GM18951 (cell line): ENCODE measurements around the gene ADIPOR2.

Experiments
- POLR2A ChIP-seq: IDR thresholded peaks from 4 replicates; pipeline ENCODE4 v1.6.1; 2011; ENCODE audit warnings: mild to moderate bottlenecking; ENCODE audit not compliant: insufficient read length, insufficient read depth; ENCODE audit errors: extremely low read depth
- in situ Hi-C: fragments of 300-500 bp; cut with MboI; formaldehyde crosslinking; loops from one replicate; pipeline ENCODE4 v1.12.0; 2022; ENCODE audit warnings: low sequenced_read_pairs, mixed read lengths, inconsistent platforms; ENCODE audit not compliant: unreplicated experiment

The ADIPOR2 gene

GRCh38 chr12:1655225-1655788 is 35.6 kb upstream of the ADIPOR2 start:
- no peak for TF ChIP-seq POLR2A
- in situ Hi-C loops: no loop called here

DNA sequence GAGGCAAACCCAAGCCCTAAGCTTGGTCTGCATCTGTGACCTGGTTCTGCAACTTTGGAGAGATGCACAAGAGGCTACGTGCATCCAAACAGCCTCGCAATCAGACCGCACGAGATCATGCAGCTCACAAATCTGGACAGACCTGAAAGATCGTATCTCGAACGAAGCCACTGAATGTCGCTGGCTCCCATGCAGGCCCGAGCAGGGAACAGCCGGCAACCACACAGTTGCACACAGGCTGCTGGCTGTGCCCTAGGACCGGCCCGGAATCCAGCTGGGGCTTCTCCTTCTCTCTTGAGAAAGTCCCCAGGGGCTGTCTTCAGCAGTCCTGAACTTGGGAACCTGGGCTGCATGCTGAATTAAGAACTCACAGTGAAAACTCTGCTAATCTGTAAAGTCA is 34.0 kb upstream of the ADIPOR2 start:
- TF ChIP-seq POLR2A: no peak
- in situ Hi-C loops: no loop called here

- in situ Hi-C loops: no loop called here
- TF ChIP-seq POLR2A: no peak
Observed at GRCh38 chr12:1657688-1658087, 33.2 kb upstream of the ADIPOR2 start.

DNA sequence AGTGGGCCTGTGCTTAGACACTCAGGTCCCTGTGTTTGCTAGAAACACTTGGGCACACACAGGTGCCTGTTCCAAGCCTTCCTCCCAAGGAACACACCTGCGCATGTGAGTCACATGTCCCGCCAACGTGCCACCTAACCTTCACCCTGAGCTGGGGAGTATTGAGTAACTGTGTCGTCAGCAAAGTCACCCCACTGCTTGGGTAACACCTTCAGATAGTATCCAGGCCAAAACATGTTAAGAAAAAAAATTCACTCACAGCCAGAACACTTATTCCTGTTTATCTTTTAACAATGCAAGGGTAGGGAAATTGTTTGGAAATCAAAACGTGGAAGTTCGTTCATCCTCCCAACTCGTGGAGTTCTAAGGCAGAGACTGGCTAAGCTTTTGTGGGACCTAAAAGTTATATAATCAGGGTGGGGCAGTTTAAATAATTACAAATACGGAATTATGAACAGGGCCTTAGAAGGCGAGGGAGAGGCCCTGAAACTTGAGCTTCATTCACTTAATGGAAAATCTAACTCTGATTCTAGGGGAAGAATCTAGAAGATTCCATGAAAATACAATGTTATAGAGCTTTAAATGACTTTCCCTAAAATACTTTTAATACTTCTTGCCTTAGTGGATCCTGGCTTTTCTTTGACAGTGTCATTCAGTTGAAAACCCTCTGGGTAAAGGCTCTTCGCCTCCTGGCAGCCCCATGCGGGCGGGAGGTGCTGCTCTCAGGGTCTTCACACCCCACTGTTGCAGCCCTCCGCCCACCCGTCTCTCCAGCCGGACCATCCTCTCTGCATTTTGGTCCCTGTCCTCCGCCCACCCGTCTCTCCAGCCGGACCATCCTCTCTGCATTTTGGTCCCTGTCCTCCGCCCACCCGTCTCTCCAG is 30.3 kb upstream of the ADIPOR2 start:
- in situ Hi-C loops: no loop called here
- TF ChIP-seq POLR2A: no peak

DNA sequence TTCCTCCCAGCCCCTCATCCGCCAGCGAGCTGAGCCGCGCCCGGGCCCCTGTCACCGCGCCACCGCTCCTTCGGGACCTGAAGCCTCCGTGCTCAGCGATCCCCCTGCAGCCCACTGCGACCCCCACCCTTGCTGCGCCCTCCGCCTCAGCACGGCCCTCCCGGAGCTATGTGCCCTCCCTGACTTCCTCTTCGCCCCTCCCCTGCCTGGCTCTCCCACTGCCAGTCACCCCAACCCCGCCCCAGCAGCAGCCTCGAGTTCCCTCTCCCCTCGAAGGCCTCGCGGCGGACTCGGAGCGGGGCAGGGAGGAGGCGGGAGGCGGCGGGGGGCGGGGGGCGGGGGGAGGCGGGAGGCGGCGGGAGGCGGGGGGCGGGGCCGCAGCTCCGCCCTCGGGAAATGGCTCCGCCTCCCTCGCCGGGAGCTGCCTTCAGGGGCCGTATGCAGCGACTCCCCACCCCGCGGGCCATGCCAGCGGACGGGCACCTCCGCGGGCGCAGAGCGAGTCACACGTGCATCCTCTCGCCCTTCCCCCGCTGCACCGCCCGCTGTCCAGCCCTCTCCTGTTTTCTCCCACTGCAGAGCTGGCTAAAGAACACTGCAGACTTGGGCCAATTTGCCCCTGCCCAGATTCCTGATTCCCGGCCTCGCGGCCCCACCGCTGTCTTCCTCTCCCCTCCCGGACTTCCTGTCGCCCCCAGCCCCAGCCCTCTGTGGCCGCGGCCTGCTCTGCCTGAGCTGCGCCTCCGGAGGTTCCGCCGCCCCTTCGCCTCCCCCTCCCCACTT is 29.1 kb upstream of the ADIPOR2 start:
- in situ Hi-C loops: no loop called here
- TF ChIP-seq POLR2A: peak; percentile 57

- TF ChIP-seq POLR2A: no peak
- in situ Hi-C loops: no loop called here
Observed at GRCh38 chr12:1662761-1663439, 28.0 kb upstream of the ADIPOR2 start.

GRCh38 chr12:1663440-1664132 is 27.3 kb upstream of the ADIPOR2 start:
- no peak for TF ChIP-seq POLR2A
- in situ Hi-C loops: no loop called here

DNA sequence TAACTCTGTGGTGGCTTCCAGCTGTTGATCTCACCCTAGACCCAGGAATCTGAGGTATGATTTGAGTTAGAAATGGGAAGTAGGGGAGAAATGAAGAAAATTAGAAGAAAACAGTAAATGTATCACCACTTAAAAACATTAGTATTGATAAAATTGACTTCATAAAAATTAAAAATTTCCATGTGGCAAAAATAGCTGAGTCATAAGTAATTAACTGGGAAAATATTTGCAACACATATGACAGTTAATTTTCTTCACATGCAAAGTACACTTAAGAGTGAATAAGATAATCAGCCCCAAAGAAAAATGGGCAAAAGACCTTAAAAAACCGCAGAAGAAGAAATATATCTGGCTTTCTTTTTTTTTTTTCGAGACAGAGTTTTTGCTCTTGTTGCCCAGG is 25.5 kb upstream of the ADIPOR2 start:
- in situ Hi-C loops: no loop called here
- TF ChIP-seq POLR2A: no peak

GRCh38 chr12:1666215-1666614 is 24.7 kb upstream of the ADIPOR2 start:
- in situ Hi-C loops: no loop called here
- TF ChIP-seq POLR2A: no peak

- TF ChIP-seq POLR2A: no peak
- in situ Hi-C loops: no loop called here
Observed at GRCh38 chr12:1666685-1667162, 24.1 kb upstream of the ADIPOR2 start.

DNA sequence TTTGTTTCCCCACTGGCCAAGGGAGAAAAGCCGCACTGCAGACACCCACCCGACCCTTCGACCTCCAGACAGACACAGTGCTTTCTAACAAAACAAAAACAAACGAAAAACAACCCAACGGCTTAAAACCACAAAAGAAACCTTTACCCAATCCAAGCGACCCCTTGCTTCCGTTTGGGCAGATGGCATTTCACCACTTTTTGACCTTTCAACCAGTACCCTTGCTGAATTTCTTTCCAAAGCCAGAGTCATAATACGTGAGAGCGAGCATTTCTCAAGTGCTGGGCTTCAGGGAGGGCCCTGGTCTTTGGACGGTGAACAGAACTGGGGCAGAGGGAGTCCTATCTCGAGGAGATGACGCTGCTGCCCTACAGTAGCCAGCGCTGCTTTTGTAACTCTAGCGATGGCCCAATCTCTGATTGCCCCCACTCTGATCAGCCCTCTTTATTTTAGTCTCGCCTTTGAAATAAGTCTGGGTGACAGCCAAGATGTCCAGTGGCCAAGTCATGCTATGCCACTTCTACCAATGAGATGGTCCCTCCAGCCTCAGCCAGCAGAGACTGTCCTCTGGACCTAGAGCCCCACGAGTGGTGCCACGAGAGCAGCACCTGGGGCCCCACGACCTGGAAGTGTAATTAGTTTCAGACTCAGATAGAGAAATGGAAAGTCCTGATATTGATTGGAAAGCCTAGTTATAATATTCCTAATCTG is 21.9 kb upstream of the ADIPOR2 start:
- TF ChIP-seq POLR2A: no peak
- in situ Hi-C loops: no loop called here
